Measurements from ENCODE around the gene PDZD4. TPM values are rescaled to one million over a fixed set of nuclear protein-coding genes. Genes with fewer than 3 reads are reported as not detected.

PDZD4 gene
- total and polyA plus RNA-seq, 2 of the 4 experiments (the other 2 are of a cell fraction), result under 0.01 to 0.38 TPM

DNA sequence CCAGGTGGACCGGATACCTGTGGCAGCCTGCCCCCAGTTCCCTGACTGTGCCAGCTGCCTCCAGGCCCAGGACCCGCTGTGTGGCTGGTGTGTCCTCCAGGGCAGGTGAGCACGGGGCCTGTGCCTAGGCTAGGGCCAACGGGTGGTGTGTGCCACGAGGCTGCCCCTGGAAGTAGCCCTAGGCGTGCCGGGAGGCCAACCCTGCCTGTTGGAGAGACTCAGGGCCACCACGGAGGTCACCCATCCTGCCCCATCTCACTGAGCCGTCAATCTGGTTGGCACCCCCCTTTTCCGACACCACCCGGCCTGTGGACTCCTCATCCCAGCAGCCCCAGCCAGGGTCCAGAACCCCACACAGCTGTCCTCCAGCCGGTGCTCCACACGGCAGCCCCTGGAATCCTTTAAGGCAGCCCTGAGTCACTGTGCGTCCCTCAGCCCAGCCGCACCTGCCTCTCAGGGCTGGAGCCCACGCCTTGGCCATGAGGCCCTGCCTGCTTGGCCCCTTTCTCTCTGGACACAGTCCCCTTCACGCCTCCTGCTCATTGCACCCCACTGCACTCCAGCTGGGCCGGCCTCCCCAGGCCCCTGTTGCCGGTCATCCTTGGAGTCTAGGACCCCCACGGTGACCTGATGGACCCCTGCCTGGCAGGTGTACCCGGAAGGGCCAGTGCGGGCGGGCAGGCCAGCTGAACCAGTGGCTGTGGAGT is 61.0 kb downstream of the PDZD4 start:
- ChIA-PET CTCF (no interaction called here), POLR2A (ENCODE audit: unreplicated experiment) (no interaction called here)
- Histone ChIP-seq H3K36me3 (ENCODE audit: control insufficient read depth, insufficient read depth, low read length) (peaks cover 2% of the 10 kb centered on the region; the same call in 1 of the 2 replicates), H3K23ac (ENCODE audit: low read depth, low read length) (no peak overlapping the region), H2AFZ (replicated peaks; ENCODE audit: low read length, poor library complexity) (no peak overlapping the region), H3K9me3 (ENCODE audit: control insufficient read depth, insufficient read depth, low read length) (no peaks in the 10 kb centered on the region; the same call in 1 of the 2 replicates), H4K20me1 (ENCODE audit: insufficient read depth, low read length) (no peaks in the 10 kb centered on the region), H3K4me1 (ENCODE audit: control insufficient read depth, insufficient read depth, low read length) (peaks cover 17% of the 10 kb centered on the region), H2AK9ac (replicated peaks; ENCODE audit: low read depth, low read length, poor library complexity) (peak overlapping the region; percentile 42), H3K79me1 (ENCODE audit: low read depth in 1 of 2, low read length in 2 of 2) (peaks cover 0 to 14% of the 10 kb centered on the region in 2 experiments; a peak in 2 of 4 replicates), H3K27me3 (ENCODE audit: control insufficient read depth, insufficient read depth, low read length) (no peaks in the 10 kb centered on the region), H2BK5ac (ENCODE audit: low read depth, low read length, poor library complexity, severe bottlenecking) (no peak overlapping the region), H3K9ac (ENCODE audit: low read depth, low read length) (no peak overlapping the region), H3K56ac (ENCODE audit: extremely low read depth, insufficient read depth, low read length) (no peak overlapping the region), H4K91ac (ENCODE audit: insufficient read depth, low read depth, low read length) (no peak overlapping the region), H2BK20ac (ENCODE audit: low read depth, low read length) (no peak overlapping the region), H4K5ac (ENCODE audit: low read depth, low read length) (no peak overlapping the region), H3K4ac (ENCODE audit: low read depth, low read length) (no peak overlapping the region), H3K14ac (replicated peaks; ENCODE audit: low read depth, low read length) (no peak overlapping the region), H2BK15ac (ENCODE audit: low read depth, low read length) (no peak overlapping the region), H4K8ac (ENCODE audit: low read depth in 2 of 2, low read length in 2 of 2) (no peak overlapping the region), H2AK5ac (ENCODE audit: low read depth, low read length) (no peak overlapping the region), H2BK120ac (ENCODE audit: low read depth, low read length) (no peak overlapping the region), H3K9me1 (ENCODE audit: insufficient read depth, low read length) (no peaks in the 10 kb centered on the region), H3K4me3 (ENCODE audit: insufficient read depth, low read depth, low read length) (no peak overlapping the region), H3K4me2 (ENCODE audit: low read depth, low read length) (no peak overlapping the region), H3K27ac (ENCODE audit: insufficient read depth, low read length) (no peak overlapping the region), H3K18ac (ENCODE audit: low read depth, low read length) (no peak overlapping the region)
- 83% methylated on average over 9 of the region's 23 CpGs; no CpG with 5 or more reads in 1 of the 2 experiments for WGBS, 2 experiments (ENCODE audit: extremely low coverage in 2 of 2, insufficient read length in 1 of 2)
- in situ Hi-C loops (cut with MboI; ENCODE audit: low sequenced_read_pairs) (loop anchor here (10.0 kb wide), 1 partner anchor 195 kb away; no protein-coding TSS in a partner anchor), intact Hi-C loops (cut with micrococcal nuclease) (no loop called here), dilution Hi-C loops (cut with HindIII; ENCODE audit: low sequenced_read_pairs, unreplicated experiment) (no loop called here)
- DNase-seq (no peak), ATAC-seq (ENCODE audit: low read depth) (no peak)
- TF ChIP-seq CHD1 (IDR thresholded peaks at IDR 0.05; ENCODE audit: low read depth, low read length), result no peak
- no peak for TF ChIP-seq RCOR1 (IDR thresholded peaks at IDR 0.05; ENCODE audit: insufficient replicate concordance, low read length)
- TF ChIP-seq NFE2L2 (IDR thresholded peaks at IDR 0.05; ENCODE audit: low read depth, low read length), result no peak
- TF ChIP-seq, protein P1, sequence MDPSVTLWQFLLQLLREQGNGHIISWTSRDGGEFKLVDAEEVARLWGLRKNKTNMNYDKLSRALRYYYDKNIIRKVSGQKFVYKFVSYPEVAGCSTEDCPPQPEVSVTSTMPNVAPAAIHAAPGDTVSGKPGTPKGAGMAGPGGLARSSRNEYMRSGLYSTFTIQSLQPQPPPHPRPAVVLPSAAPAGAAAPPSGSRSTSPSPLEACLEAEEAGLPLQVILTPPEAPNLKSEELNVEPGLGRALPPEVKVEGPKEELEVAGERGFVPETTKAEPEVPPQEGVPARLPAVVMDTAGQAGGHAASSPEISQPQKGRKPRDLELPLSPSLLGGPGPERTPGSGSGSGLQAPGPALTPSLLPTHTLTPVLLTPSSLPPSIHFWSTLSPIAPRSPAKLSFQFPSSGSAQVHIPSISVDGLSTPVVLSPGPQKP (IDR thresholded peaks at IDR 0.05; ENCODE audit: borderline replicate concordance, low read depth, low read length), result no peak
- TF ChIP-seq CEBPB (IDR thresholded peaks at IDR 0.05; ENCODE audit: low read depth, low read length), result no peak
- no peak for TF ChIP-seq FOS (IDR thresholded peaks at IDR 0.05; ENCODE audit: low read depth, low read length)
- BruUV-seq (replicated peaks), result no TSS peak

Measured in IMR-90 (cell line).